H1 (cell line): ENCODE data around the gene DIPK1B. TPM values are rescaled to one million over a fixed set of nuclear protein-coding genes. Genes with fewer than 3 reads are reported as not detected.

Source experiments
- polyA plus RNA-seq, 7 experiments: library from polyadenylated mRNA; depleted of rRNA in 3 of 7; stranded (reverse) in 5 of 7; unstranded in 2 of 7; fragments of >200 nt in 5 of 7; fragments of 200-250 nt in 2 of 7; gene quantifications; 1 replicate in 5 of 7; 2 replicates in 1 of 7; 4 replicates in 1 of 7; pipeline versions ENCODE4 v1.2.1 to v1.2.3, GENCODE V29; 2011 to 2013; ENCODE audit warnings: missing spikeins in 2 of 7, mixed read lengths in 2 of 7
- total RNA-seq: library from RNA; stranded (reverse); fragmentation: NEBNext Ultra II Directional; extraction: Animal tissue kit (Norgen Biotek cat#: 25700); gene quantifications from 2 replicates; pipeline ENCODE4 v1.2.1, GENCODE V29; 2021
- TF ChIP-seq, protein P1 (sequence below): IDR thresholded peaks from 2 replicates; pipeline ENCODE4 v1.6.1; 2012; ENCODE audit warnings: low read length, inconsistent platforms

DIPK1B gene
- total and polyA plus RNA-seq, 2 of the 8 experiments (the other 6 are each of a cell fraction or from before 2014, with no cell fraction given), result 32.3 to 64.8 TPM

DNA sequence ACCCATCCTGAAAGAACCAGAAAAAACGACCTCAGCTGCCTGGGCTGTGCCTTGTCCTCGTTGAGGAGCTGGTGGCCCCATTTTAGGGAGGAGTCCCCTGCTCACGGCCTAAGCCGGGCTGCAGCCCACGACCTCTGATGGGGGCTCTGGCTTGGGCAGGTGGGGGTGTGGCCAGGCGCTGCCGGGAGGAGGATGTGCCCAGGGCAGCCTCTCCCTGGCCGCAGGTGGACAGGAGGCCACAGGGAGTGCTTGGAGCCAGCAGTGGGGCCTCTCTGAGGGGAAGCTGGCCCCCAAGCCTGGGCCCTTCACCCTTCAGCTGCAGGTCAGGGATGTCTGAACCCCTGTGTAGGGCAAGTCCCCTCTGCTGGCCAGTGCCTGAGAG lies 2.5 kb downstream of the DIPK1B start (continued):
- TF ChIP-seq, protein P1, sequence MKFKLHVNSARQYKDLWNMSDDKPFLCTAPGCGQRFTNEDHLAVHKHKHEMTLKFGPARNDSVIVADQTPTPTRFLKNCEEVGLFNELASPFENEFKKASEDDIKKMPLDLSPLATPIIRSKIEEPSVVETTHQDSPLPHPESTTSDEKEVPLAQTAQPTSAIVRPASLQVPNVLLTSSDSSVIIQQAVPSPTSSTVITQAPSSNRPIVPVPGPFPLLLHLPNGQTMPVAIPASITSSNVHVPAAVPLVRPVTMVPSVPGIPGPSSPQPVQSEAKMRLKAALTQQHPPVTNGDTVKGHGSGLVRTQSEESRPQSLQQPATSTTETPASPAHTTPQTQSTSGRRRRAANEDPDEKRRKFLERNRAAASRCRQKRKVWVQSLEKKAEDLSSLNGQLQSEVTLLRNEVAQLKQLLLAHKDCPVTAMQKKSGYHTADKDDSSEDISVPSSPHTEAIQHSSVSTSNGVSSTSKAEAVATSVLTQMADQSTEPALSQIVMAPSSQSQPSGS, result no peak
